GF-D8 (cell line): ENCODE data around the gene DYNLRB2.
A peak's percentile ranks its signal among the peaks of the same experiment; 100 is the strongest.

Source experiments
- DNase-seq: peaks from one replicate; lab custom pipeline; 2025; lab: John Stamatoyannopoulos, UW

The DYNLRB2 gene

GRCh38 chr16:80552277-80552676 is 11.5 kb downstream of the DYNLRB2 start:
- no peak for DNase-seq

GRCh38 chr16:80554033-80554432 is 13.2 kb downstream of the DYNLRB2 start:
- peak; percentile 6 for DNase-seq

- DNase-seq = no peak
These were observed 15.7 kb downstream of the DYNLRB2 start for GRCh38 chr16:80556481-80556880.

GRCh38 chr16:80557037-80557436 is 16.2 kb downstream of the DYNLRB2 start:
- no peak for DNase-seq

GRCh38 chr16:80559369-80559768 is 18.6 kb downstream of the DYNLRB2 start:
- DNase-seq = no peak

- no peak for DNase-seq
These were observed 22.3 kb downstream of the DYNLRB2 start for GRCh38 chr16:80563066-80563465.

- no peak for DNase-seq
These were observed 23.6 kb downstream of the DYNLRB2 start for GRCh38 chr16:80564394-80564793.

GRCh38 chr16:80569440-80570105 is 28.8 kb downstream of the DYNLRB2 start:
- DNase-seq = no peak

- no peak for DNase-seq
These were observed 29.3 kb downstream of the DYNLRB2 start for GRCh38 chr16:80570106-80570478.

GRCh38 chr16:80573700-80574120 is 32.9 kb downstream of the DYNLRB2 start:
- DNase-seq = no peak

GRCh38 chr16:80576343-80576912 is 35.6 kb downstream of the DYNLRB2 start:
- DNase-seq = no peak

GRCh38 chr16:80577485-80578280 is 36.9 kb downstream of the DYNLRB2 start:
- DNase-seq = no peak

GRCh38 chr16:80580109-80580832 is 39.5 kb downstream of the DYNLRB2 start:
- no peak for DNase-seq

- no peak for DNase-seq
These were observed 42.7 kb downstream of the DYNLRB2 start for GRCh38 chr16:80583466-80583865.

- DNase-seq = no peak
These were observed 45.0 kb downstream of the DYNLRB2 start for GRCh38 chr16:80585764-80586163.

- no peak for DNase-seq
These were observed 45.7 kb downstream of the DYNLRB2 start for GRCh38 chr16:80586476-80586875.

- DNase-seq = no peak
These were observed 46.3 kb downstream of the DYNLRB2 start for GRCh38 chr16:80587071-80587470.

GRCh38 chr16:80591071-80591915 is 50.5 kb downstream of the DYNLRB2 start:
- DNase-seq = peak; percentile 67

GRCh38 chr16:80592273-80592672 is 51.5 kb downstream of the DYNLRB2 start:
- no peak for DNase-seq

- no peak for DNase-seq
These were observed 54.0 kb downstream of the DYNLRB2 start for GRCh38 chr16:80594756-80595155.

GRCh38 chr16:80596507-80597207 is 55.9 kb downstream of the DYNLRB2 start:
- no peak for DNase-seq
